GM18508 (cell line): ENCODE results near the gene PPP1R15B.

Experiments used
- ATAC-seq: cut with Tn5 transposase; IDR thresholded peaks from one replicate; pipeline ENCODE4 v1.9.1; 2021; ENCODE audit warnings: moderate number of reproducible peaks; ENCODE audit not compliant: insufficient read depth, unreplicated experiment

PPP1R15B gene

DNA sequence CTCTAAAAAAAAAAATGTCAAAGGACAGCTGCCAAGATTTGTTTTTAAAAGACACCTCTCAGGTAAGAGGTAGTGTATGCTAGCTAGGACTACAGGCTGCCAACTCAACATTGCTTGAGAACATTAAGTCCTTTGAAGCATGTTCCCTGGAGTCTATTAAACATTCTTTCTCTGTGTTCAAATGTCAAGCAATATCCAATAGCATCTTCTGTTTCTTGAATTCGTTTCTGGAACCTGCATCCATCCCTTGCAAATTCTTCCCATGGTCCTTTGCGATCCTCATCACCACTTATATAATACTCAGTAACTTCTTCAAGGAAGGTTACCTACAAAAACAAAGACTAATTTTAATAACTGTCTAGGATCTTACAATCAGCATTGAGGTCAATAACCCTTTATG is 5.6 kb downstream of the PPP1R15B start:
- no peak for ATAC-seq

- ATAC-seq: no peak
Measured at GRCh38 chr1:204404629-204405028, 7.0 kb downstream of the PPP1R15B start.

GRCh38 chr1:204402391-204402790 is 9.2 kb downstream of the PPP1R15B start:
- no peak for ATAC-seq

DNA sequence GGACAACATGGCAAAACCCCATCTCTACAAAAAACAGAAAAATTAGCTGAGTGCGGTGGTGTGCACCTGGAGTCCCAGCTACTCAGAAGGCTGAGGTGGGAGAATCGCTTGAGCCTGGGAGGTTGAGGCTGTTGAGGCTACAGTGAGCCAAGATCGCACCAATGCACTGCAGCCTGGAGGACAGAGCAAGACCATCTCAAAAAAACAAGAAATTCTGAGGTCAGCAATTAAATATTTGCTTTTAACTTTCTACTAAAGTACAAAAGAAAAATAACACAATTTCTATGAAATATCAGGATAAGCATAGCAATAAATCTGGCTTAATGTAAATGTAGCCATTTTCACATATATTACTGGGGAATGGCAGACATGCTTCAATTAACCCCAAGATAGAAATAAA is 9.9 kb downstream of the PPP1R15B start:
- ATAC-seq: no peak

DNA sequence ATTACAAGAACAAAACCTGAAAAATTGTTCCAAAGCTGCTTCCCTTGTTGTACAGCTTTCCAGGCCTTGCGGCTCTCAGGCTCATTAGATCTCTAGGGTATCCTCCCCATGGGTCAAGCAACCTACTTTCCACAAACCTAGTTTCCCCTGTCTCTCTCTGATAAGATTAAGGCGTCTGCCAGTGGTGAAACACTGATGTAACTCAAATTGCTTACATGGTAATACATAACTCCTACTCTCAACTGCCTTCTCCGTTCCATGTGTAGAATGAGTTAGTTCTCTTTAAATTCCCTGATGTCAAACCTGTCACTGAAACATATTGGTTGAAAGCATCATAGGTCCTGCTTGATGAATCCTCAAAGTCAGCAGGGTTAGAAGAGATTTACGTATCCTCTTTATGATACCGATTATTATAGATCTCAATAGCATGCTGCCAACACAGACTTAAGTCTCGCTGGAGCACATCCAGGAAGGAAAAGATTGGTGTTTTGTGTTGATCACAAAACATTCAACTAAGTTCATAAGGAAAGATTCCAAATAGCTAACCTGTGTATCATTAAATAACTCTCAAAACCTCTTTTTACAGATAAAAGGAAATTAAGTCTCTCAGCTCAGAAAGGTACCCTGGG is 10.6 kb downstream of the PPP1R15B start:
- no peak for ATAC-seq

DNA sequence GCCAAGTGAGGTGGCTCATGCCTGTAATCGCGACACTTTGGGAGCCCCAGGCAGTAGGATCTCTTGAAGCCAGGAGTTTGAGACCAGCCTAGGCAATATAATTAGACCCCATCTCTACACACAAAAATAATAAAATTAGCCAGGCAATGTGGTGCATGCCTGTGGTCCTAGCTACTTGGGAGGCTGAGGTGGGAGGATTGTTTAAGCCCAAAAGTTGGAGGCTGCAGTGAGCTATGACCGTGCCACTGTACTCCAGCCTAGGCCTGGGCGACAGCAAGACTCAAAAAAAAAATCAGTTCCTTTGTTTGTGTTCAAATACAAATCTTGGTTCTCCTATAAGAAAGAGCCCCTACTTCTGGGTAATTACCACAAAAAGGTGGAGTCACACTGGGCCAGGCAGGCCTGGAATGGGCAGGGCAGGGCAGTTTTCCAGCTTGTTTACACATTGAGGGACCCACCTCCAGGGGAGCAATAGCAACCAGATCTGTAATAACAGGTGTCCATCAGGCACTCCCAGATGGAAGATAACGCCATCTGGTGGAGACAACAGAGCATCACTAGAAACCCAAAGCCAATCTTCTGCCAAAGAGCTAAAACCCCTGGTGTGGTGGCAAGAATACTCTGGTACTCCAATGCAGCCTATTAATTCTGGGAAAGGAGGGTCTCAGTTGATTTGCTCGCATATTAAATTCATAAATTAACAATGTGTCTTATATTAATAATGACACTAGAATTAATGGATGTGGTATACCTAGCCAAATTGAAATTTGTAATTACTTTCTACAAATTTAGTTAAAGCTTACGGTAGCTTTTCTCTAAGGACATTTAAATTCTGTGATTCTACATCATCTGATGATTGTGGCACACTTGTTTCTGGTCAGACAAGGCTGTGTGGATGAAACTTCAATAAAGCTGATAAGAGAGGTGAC is 13.2 kb downstream of the PPP1R15B start:
- ATAC-seq: peak; percentile 65

- no peak for ATAC-seq
Measured at GRCh38 chr1:204396015-204396583, 15.5 kb downstream of the PPP1R15B start.

- no peak for ATAC-seq
Measured at GRCh38 chr1:204391629-204392028, 20.0 kb downstream of the PPP1R15B start.

DNA sequence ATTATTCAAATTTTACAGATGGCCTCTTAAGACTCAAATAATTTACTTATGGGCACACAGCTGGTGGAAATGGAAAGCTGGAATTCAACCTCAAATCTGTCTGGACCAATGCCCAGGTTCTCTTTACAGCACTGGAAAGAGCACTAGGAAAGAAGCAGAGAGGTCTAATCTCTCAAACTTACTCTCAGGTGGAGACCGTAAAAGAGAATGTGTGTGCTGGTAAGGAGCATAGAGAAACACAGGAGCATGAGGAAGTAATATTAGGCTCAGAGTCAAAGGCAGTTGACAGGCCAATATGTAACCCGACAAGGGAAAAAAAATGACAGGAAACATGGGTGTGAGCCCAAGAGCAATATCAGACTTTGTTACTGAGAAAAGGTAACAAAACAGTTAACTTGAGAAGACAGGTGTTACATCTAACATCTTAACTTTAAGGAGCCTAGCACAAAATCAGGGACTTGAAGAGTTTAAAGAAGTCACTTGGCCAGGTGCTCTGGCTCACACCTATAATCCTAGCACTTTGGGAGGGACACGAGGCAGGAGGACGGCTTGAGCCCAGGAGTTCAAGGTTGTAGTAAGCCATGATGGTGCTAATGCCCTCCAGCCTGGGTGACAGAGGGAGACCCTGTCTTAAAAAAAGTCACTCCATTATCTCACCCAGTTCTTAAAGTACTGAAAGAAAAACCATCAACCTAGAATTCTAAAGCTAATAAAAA is 20.7 kb downstream of the PPP1R15B start:
- ATAC-seq: no peak

DNA sequence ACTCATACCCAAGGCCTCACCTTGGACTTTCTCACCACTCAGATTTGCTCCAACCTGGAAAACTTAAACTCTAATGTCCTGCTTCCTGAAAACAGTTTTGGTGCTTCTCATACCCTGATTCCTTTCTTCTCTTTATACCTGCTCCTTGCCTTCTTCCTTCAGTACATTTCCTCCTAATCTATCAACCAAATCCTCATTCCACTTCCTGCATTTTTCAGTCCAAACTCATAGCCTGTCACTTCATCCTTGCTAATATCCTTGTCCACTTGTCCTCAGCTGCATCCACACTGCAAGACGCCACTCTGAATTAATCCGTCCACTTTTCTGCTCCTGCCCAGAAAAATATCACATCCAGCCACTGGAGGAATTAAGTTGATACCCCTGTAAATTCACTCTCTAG is 25.9 kb downstream of the PPP1R15B start:
- ATAC-seq: no peak

DNA sequence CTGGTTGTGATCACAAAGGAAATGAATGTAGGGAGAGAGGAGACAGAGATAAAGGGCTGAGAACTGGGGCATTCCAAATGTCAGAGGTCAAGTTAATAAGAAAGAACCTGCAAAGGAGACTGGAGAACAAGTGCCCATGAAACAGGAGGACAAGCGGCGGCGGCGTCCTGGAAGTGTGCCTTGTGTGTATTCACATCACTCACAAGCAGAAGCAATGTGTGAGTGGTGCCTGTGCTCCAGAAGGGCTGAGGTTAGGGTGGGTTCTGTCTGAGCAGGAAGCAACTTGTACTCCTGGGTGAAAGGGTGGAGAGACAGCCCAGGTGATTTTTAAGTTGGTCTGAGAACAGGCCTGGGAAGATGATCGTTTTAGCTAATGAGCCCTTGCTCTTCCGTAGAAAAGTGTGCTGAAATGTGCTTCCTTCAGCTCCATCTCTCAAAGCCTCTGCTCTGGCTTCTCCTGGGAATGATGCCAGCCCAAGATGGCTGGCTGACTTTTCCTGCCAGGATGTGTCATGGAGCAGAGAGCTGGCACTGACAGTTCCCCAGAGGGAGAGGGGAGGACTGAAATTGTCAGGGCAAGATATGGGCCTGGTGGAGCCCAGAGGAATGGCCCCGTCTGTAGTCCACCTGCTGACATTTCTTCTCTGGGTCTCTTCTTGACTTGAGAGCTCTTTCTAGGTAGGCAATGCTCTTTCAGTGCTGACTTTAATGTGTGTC is 26.8 kb downstream of the PPP1R15B start:
- no peak for ATAC-seq

DNA sequence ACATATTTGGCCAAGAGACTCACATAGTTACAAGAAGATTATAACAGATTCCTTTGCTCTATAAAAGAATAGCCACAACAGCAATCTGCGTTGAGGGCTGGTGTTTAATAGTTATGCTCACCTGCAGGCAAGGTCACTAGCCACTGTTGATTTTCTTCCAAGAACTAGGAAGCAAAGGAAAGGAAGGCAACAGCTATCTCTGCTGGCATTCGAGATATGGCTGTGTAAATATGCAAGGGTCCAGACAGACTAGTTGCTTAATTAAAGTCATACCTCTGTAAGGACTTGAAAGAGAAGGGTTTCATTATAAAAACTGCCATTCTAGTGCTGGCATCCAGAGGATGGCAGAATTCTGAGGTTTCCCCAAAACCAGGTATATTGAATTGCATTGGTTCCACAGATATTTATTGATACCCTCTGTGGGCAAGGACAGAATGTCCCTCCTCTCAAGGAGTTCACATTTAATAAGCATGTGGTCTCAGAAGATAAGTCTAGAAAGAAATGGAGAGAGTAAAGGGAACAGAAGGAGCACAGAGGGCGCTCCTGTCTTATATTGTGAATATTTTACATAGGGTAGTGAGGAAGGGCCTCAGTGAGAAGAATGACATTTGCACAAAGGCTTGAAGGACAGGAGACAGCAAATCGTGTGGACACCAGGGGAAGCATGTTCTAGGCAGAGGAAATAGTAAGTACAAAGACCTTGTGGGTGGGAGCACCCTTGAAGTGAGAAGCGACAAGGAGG is 28.3 kb downstream of the PPP1R15B start:
- ATAC-seq: no peak

- no peak for ATAC-seq
Measured at GRCh38 chr1:204382714-204383083, 28.9 kb downstream of the PPP1R15B start.

GRCh38 chr1:204380293-204380831 is 31.3 kb downstream of the PPP1R15B start:
- no peak for ATAC-seq

GRCh38 chr1:204377800-204378668 is 33.6 kb downstream of the PPP1R15B start:
- ATAC-seq: no peak

- ATAC-seq: no peak
Measured at GRCh38 chr1:204376919-204377799, 34.5 kb downstream of the PPP1R15B start.

DNA sequence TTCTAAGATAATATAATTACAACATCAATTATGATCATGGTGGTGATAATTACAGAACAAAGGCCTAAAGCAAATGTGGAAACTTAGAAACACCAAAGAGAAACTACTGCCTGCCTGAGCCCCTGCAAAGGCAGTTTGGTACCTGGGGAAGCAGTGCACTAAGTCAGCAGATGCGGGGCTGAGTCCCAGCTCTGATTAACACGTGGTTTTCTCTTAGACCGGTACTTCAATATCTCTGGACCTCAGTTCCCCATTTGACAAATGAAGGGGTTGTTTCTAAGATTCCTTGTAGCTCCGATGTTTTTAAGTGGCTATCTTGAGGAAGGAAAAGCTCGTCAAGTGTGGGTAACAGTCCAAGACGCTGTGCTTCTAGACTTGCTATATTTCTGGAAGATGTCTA is 35.2 kb downstream of the PPP1R15B start:
- no peak for ATAC-seq
